ENCODE results near the gene MPDU1.

The MPDU1 gene

GRCh38 chr17:7561028-7561575 is 22.6 kb upstream of the MPDU1 start:
- peak; percentile 98 for DNase-seq

GRCh38 chr17:7561589-7562207 is 22.0 kb upstream of the MPDU1 start, which contains the start of gene SENP3:
Gene SENP3, plus strand, starts transcription at chr17:7561919. Its CDS starts 1,158 bp downstream, at chr17:7563077.
- DNase-seq: peak; percentile 95

- DNase-seq: no peak
These were observed 21.4 kb upstream of the MPDU1 start for GRCh38 chr17:7562208-7562605.

GRCh38 chr17:7563115-7563869 is 20.4 kb upstream of the MPDU1 start:
- DNase-seq: no peak

- no peak for DNase-seq
These were observed 14.1 kb upstream of the MPDU1 start for GRCh38 chr17:7569571-7569970.

- no peak for DNase-seq
These were observed 13.3 kb upstream of the MPDU1 start for GRCh38 chr17:7570351-7570750.

GRCh38 chr17:7572338-7572587 is 11.4 kb upstream of the MPDU1 start:
- no peak for DNase-seq

GRCh38 chr17:7572588-7573323 is 10.9 kb upstream of the MPDU1 start:
- DNase-seq: peak; percentile 100

GRCh38 chr17:7573324-7574080 is 10.2 kb upstream of the MPDU1 start:
- DNase-seq: peak; percentile 96

- no peak for DNase-seq
These were observed 9.3 kb upstream of the MPDU1 start for GRCh38 chr17:7574176-7574953.

- no peak for DNase-seq
These were observed 8.2 kb upstream of the MPDU1 start for GRCh38 chr17:7575481-7575883.

- no peak for DNase-seq
These were observed 7.7 kb upstream of the MPDU1 start for GRCh38 chr17:7575959-7576358.

- DNase-seq: no peak
These were observed 7.2 kb upstream of the MPDU1 start for GRCh38 chr17:7576432-7576937.

- no peak for DNase-seq
These were observed 6.1 kb upstream of the MPDU1 start for GRCh38 chr17:7577327-7578199.

GRCh38 chr17:7579001-7579833 is 4.4 kb upstream of the MPDU1 start, which contains the start of gene CD68:
Gene CD68, plus strand, starts transcription at chr17:7579638. Its CDS starts 40 bp downstream, at chr17:7579678.
- peak; percentile 92 for DNase-seq

GRCh38 chr17:7579834-7580603 is 3.6 kb upstream of the MPDU1 start:
- DNase-seq: peak; percentile 60

- DNase-seq: peak; percentile 61
These were observed 2.8 kb upstream of the MPDU1 start for GRCh38 chr17:7580604-7581575.

Data from islet precursor cell (in vitro differentiated cells).